Mucosa of descending colon (tissue), 3 donors: ENCODE results near the gene PALS1. TPM values are rescaled to one million over a fixed set of nuclear protein-coding genes. Genes with fewer than 3 reads are reported as not detected.
A peak's percentile ranks its signal among the peaks of the same experiment; 100 is the strongest.

Source experiments
- ATAC-seq: fragments of 200-7000 bp; cut with Tn5 transposase; one replicate; pipeline ENCODE4 v1.9.1; 2020; ENCODE audit warnings: mild to moderate bottlenecking, moderate library complexity
- DNase-seq, 3 donors: peaks; one replicate each; pipeline ENCODE4 v3.0.0-alpha.2; 2020
- H3K36me3 ChIP-seq: fragments of 200-600 bp; one replicate; pipeline ENCODE4 v1.8.0; 2021; ENCODE audit warnings: low read depth, mild to moderate bottlenecking
- H3K4me1 ChIP-seq: fragments of 200-600 bp; one replicate; pipeline ENCODE4 v1.8.0; 2021; ENCODE audit warnings: low read depth, mild to moderate bottlenecking
- H3K4me3 ChIP-seq: fragments of 200-600 bp; one replicate; pipeline ENCODE4 v1.8.0; 2021; ENCODE audit warnings: mild to moderate bottlenecking
- H3K9me3 ChIP-seq: fragments of 200-600 bp; one replicate; pipeline ENCODE4 v1.8.0; 2021; ENCODE audit warnings: mild to moderate bottlenecking
- CTCF ChIP-seq: fragments of 200-600 bp; IDR thresholded peaks from one replicate; pipeline ENCODE4 v1.8.0; 2022; ENCODE audit warnings: antibody characterized with exemption, mild to moderate bottlenecking
- intact Hi-C, 2 donors: fragments of 100-400 bp; cut with DNase I in 1 of 2; cut with micrococcal nuclease in 1 of 2; formaldehyde crosslinking; loops; one replicate each; pipeline versions ENCODE4 v1.11.0 to v1.11.1; 2022; cut with DNase I, micrococcal nuclease
- total RNA-seq, 3 donors: library from RNA; stranded (reverse); fragmentation: NEBNext Ultra II Directional in 2 of 3; extraction: Animal tissue kit (Norgen Biotek cat#: 25700) in 2 of 3; gene quantifications; one replicate each; pipeline versions ENCODE4 v1.2.1 to v1.2.4, GENCODE V29; 2021 to 2023
- donor health status: DM: no; HTN: no; CAD: no; lungs with moderate emphysema.
- donor health status: DM: no; HTN: no; CAD: no.
- donor health status: DM: no; HTN: yes; CAD: no.

The PALS1 gene
- total RNA-seq, 3 donors from 2014 or later = 37.0 to 55.2 (median 44.3) TPM

DNA sequence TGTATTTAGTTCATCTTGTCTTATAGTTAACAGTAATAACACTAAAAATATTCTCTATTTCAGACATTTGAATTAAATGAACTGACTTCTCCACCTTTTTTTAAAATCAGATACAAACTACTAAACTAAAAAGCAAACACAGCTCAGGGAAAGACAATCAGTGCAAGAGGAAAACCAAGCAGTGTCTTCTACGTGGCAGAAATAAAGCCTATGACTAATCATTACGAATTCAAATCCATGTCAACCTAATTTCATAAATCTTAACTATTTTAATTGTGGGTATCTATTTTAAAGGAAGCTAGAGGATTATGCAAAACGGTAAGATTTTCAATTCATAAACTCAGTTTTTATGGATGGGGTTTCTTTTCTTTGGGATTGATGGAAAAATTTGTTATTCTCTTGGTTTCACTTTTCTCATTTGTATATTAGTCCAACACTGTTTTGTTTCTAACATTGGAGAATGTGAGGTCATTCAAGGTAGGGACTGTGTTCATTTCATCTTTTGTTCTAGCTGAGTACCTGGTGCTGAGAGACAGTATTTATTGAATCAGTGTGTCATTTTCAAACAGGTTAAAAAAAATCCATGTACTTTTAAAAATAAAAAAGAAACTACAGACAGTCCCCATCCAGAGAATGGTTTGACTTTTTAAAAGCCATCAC is 12.8 kb upstream of the PALS1 start:
- DNase-seq (no peak), ATAC-seq (no peak)
- intact Hi-C loops = no loop called here
- H3K4me3 ChIP-seq = no peak overlapping the region
- no peaks in the 10 kb centered on the region for H3K9me3 ChIP-seq
- no peaks in the 10 kb centered on the region for H3K4me1 ChIP-seq
- TF ChIP-seq CTCF = no peak
- H3K36me3 ChIP-seq = no peaks in the 10 kb centered on the region

DNA sequence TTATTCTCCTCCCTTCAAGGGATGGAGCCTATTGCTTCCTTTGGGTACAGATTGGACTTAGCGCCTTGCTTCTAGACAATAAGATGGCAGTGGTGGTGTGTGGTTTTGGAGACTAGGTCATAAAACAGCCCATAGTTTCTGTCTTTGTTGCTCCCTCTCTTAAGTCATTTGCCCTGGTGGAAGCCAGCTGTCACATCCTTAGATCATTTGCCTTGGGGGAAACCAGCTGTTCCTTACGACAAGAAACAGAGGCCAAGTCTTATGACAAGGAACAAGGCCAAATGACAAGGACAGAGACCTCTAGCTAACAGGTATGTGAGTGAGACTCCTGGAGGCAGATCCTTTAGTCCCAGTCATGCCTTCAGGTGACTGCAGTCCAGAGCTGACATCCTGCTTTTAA is 9.2 kb upstream of the PALS1 start:
- no peak for ATAC-seq
- Histone ChIP-seq H3K9me3 (no peaks in the 10 kb centered on the region), H3K4me1 (no peaks in the 10 kb centered on the region), H3K36me3 (no peaks in the 10 kb centered on the region), H3K4me3 (no peak overlapping the region)
- intact Hi-C loops = no loop called here
- no peak for DNase-seq
- TF ChIP-seq CTCF = no peak

GRCh38 chr14:67232621-67233020 is 8.6 kb upstream of the PALS1 start:
- Histone ChIP-seq H3K36me3 (no peaks in the 10 kb centered on the region), H3K9me3 (no peaks in the 10 kb centered on the region), H3K4me1 (no peaks in the 10 kb centered on the region), H3K4me3 (no peak overlapping the region)
- DNase-seq (no peak), ATAC-seq (no peak)
- intact Hi-C loops = no loop called here
- no peak for TF ChIP-seq CTCF

- no peak for TF ChIP-seq CTCF
- Histone ChIP-seq H3K36me3 (no peaks in the 10 kb centered on the region), H3K4me3 (no peak overlapping the region), H3K4me1 (peaks cover 3% of the 10 kb centered on the region), H3K9me3 (no peaks in the 10 kb centered on the region)
- DNase-seq = no peak
- intact Hi-C loops = no loop called here
- ATAC-seq = no peak
Measured at GRCh38 chr14:67237591-67237990, 3.6 kb upstream of the PALS1 start.

- DNase-seq (peak in 1 of 3 donors; percentile 10), ATAC-seq (no peak)
- Histone ChIP-seq H3K36me3 (no peaks in the 10 kb centered on the region), H3K9me3 (no peaks in the 10 kb centered on the region), H3K4me3 (no peak overlapping the region), H3K4me1 (peaks cover 16% of the 10 kb centered on the region)
- intact Hi-C loops = no loop called here
- no peak for TF ChIP-seq CTCF
Measured at GRCh38 chr14:67239582-67239981, 1.7 kb upstream of the PALS1 start.
